Muscle of back (tissue), 13 donors: ENCODE data around the gene AGXT2. TPM values are rescaled to one million over a fixed set of nuclear protein-coding genes. Genes with fewer than 3 reads are reported as not detected.

Source experiments
- DNase-seq, 3 donors: peaks; one replicate each; pipeline versions ENCODE4 v3.0.0 to v3.0.0-alpha.2; 2013
- long read RNA-seq, 9 donors: transcript quantifications; one replicate each; lab custom pipeline, GENCODE V29; 2026
- polyA plus RNA-seq, 10 donors: library from polyadenylated mRNA; unstranded; fragments of 120-200 nt; gene quantifications; one replicate each; pipeline ENCODE4 v1.2.1, GENCODE V29; 2013; ENCODE audit not compliant: insufficient read length in 10 of 10

Gene AGXT2
- not detected for polyA plus RNA-seq
- long read RNA-seq, donor 1 = 0 reads
- long read RNA-seq, donor 2 = 0 reads
- long read RNA-seq, donor 3 = 0 reads
- long read RNA-seq, donor 4 = 0 reads
- long read RNA-seq, donor 5 = 0 reads
- long read RNA-seq, donor 6 = 0 reads
- long read RNA-seq, donor 7 = 0 reads
- long read RNA-seq, donor 8 = 0 reads
- long read RNA-seq, donor 9 = 0 reads

- no peak for DNase-seq
These were observed at the start of gene AGXT2 for GRCh38 chr5:35047785-35048404. Gene AGXT2 (minus strand): TSS chr5:35047949. CDS start chr5:35047892, 57 bp downstream.

GRCh38 chr5:35096932-35097331 is 49.2 kb upstream of the AGXT2 start:
- DNase-seq = no peak

GRCh38 chr5:35096216-35096615 is 48.5 kb upstream of the AGXT2 start:
- DNase-seq = peak; percentile 35 to 77 (median 46)

- no peak for DNase-seq
These were observed 47.6 kb upstream of the AGXT2 start for GRCh38 chr5:35095366-35095765.

- no peak for DNase-seq
These were observed 47.2 kb upstream of the AGXT2 start for GRCh38 chr5:35094948-35095347.

- DNase-seq = no peak
These were observed 45.0 kb upstream of the AGXT2 start for GRCh38 chr5:35092703-35093102.

- DNase-seq = no peak
These were observed 44.0 kb upstream of the AGXT2 start for GRCh38 chr5:35091704-35092103.

- peak; percentile 55 to 70 (median 58) for DNase-seq
These were observed 41.9 kb upstream of the AGXT2 start for GRCh38 chr5:35089334-35090314.

- no peak for DNase-seq
These were observed 40.2 kb upstream of the AGXT2 start for GRCh38 chr5:35087991-35088390.

- no peak for DNase-seq
These were observed 35.4 kb upstream of the AGXT2 start for GRCh38 chr5:35083150-35083549.

- no peak for DNase-seq
These were observed 34.8 kb upstream of the AGXT2 start for GRCh38 chr5:35082530-35082929.

- DNase-seq = no peak
These were observed 33.4 kb upstream of the AGXT2 start for GRCh38 chr5:35081134-35081533.

GRCh38 chr5:35073160-35073559 is 25.4 kb upstream of the AGXT2 start:
- peak in 2 of 3 donors; percentile 35 to 41 for DNase-seq

GRCh38 chr5:35069188-35069587 is 21.4 kb upstream of the AGXT2 start:
- no peak for DNase-seq

GRCh38 chr5:35067985-35068384 is 20.2 kb upstream of the AGXT2 start:
- DNase-seq = no peak

GRCh38 chr5:35066260-35066795 is 18.6 kb upstream of the AGXT2 start:
- no peak for DNase-seq

- peak in 2 of 3 donors; percentile 27 to 48 for DNase-seq
These were observed 15.7 kb upstream of the AGXT2 start for GRCh38 chr5:35063414-35063813.

- no peak for DNase-seq
These were observed 13.5 kb upstream of the AGXT2 start for GRCh38 chr5:35061211-35061770.

GRCh38 chr5:35060236-35060635 is 12.5 kb upstream of the AGXT2 start:
- DNase-seq = no peak

- no peak for DNase-seq
These were observed 11.5 kb upstream of the AGXT2 start for GRCh38 chr5:35059251-35059650.

GRCh38 chr5:35058374-35058788 is 10.6 kb upstream of the AGXT2 start:
- DNase-seq = no peak

- no peak for DNase-seq
These were observed 8.9 kb upstream of the AGXT2 start for GRCh38 chr5:35056686-35057085.
